ENCODE measurements around the gene CDC20. TPM values are rescaled to one million over a fixed set of nuclear protein-coding genes. Genes with fewer than 3 reads are reported as not detected.
A peak's percentile ranks its signal among the peaks of the same experiment; 100 is the strongest.

The CDC20 gene
- total and polyA plus RNA-seq, 2 donors (not counting 1 experiment from before 2014, with no cell fraction given): 1.1 to 1.5 TPM

GRCh38 chr1:43363935-43364525 lies 5.2 kb downstream of the CDC20 start:
- H3K36me3 ChIP-seq (replicated peaks in 1 of 2; ENCODE audit: control extremely low read depth in 1 of 2, control insufficient read depth in 1 of 2, extremely low read depth in 1 of 2, insufficient read depth in 2 of 2, low read length in 1 of 2): peaks cover 0 to 38% of the 10 kb centered on the region in 2 experiments
- CTCF ChIA-PET: interaction anchor here (1.0 to 1.5 kb wide), 2 partner anchors 19 to 137 kb away, joined by 3 to 4 read pairs; no protein-coding TSS in a partner anchor
- H3K79me2 ChIP-seq (ENCODE audit: control insufficient read depth, insufficient read depth, low read length): peaks cover 36% of the 10 kb centered on the region
- H3K9ac ChIP-seq (ENCODE audit: low read length): no peak overlapping the region
- peaks cover 27% of the 10 kb centered on the region for H4K20me1 ChIP-seq (ENCODE audit: control insufficient read depth, insufficient read depth, low read length, poor library complexity, severe bottlenecking)
- Mint-ChIP-seq H3K4me1 (peaks cover 39% of the 10 kb centered on the region), H3K9me3 (ENCODE audit: insufficient read depth) (no peaks in the 10 kb centered on the region), H3K27me3 (no peaks in the 10 kb centered on the region), H3K27ac (peak overlapping the region; percentile 18), H3K4me3 (no peak overlapping the region)
- H3K4me2 ChIP-seq (replicated peaks; ENCODE audit: low read depth, low read length, poor library complexity, severe bottlenecking): no peak overlapping the region
- no peaks in the 10 kb centered on the region for H3K9me3 ChIP-seq (ENCODE audit: control extremely low read depth in 1 of 3, control insufficient read depth in 2 of 3, insufficient read depth in 1 of 3, low read length in 2 of 3)
- no peaks in the 10 kb centered on the region for H3K27me3 ChIP-seq (replicated peaks in 1 of 4; ENCODE audit: control extremely low read depth in 1 of 4, control insufficient read depth in 3 of 4, insufficient read depth in 4 of 4, low read length in 3 of 4)
- no peak overlapping the region for H3K4me3 ChIP-seq (ENCODE audit: control extremely low read depth in 1 of 5, extremely low read depth in 1 of 5, insufficient read depth in 1 of 5, low read depth in 2 of 5, low read length in 4 of 5)
- H3K4me1 ChIP-seq (ENCODE audit: control insufficient read depth in 2 of 2, insufficient read depth in 2 of 2, low read length in 2 of 2): peaks cover 20 to 29% of the 10 kb centered on the region in 2 donors
- POLR2A ChIA-PET: no interaction called here
- WGBS (ENCODE audit: insufficient coverage): 95% methylated on average over 5 of the region's 5 CpGs
- no peak overlapping the region for H2AFZ ChIP-seq (ENCODE audit: insufficient read depth, low read depth, low read length, poor library complexity, severe bottlenecking)
- no peak for ATAC-seq (ENCODE audit: low read depth)
- no peak for DNase-seq
- peak overlapping the region in 1 of 2 donors; percentile 23 for H3K27ac ChIP-seq (ENCODE audit: low read length in 2 of 2)
- intact Hi-C loops (cut with micrococcal nuclease): loop anchor here (10.0 kb wide), 1 partner anchor 409 kb away; the partner anchor contains the start of gene SLC2A1
- TF ChIP-seq EZH2 (IDR thresholded peaks at IDR 0.05; ENCODE audit: borderline replicate concordance, insufficient read depth, low read depth, low read length, poor library complexity, severe bottlenecking) (no peak), CTCF (IDR thresholded peaks at IDR 0.05) (no peak)

- DNase-seq (no peak), ATAC-seq (ENCODE audit: low read depth) (no peak)
- 96% methylated on average over 2 of the region's 2 CpGs for WGBS (ENCODE audit: insufficient coverage)
- Histone ChIP-seq H3K9ac (ENCODE audit: low read length) (no peak overlapping the region), H3K27ac (ENCODE audit: low read length in 2 of 2) (peak overlapping the region in 1 of 2 donors; percentile 96), H3K27me3 (replicated peaks in 1 of 4; ENCODE audit: control extremely low read depth in 1 of 4, control insufficient read depth in 3 of 4, insufficient read depth in 4 of 4, low read length in 3 of 4) (no peaks in the 10 kb centered on the region), H3K4me1 (ENCODE audit: control insufficient read depth in 2 of 2, insufficient read depth in 2 of 2, low read length in 2 of 2) (peaks cover 18 to 26% of the 10 kb centered on the region in 2 donors), H3K79me2 (ENCODE audit: control insufficient read depth, insufficient read depth, low read length) (peaks cover 49% of the 10 kb centered on the region), H3K4me3 (ENCODE audit: control extremely low read depth in 1 of 5, extremely low read depth in 1 of 5, insufficient read depth in 1 of 5, low read depth in 2 of 5, low read length in 4 of 5) (no peak overlapping the region), H3K4me2 (replicated peaks; ENCODE audit: low read depth, low read length, poor library complexity, severe bottlenecking) (peak overlapping the region; percentile 100), H3K36me3 (replicated peaks in 1 of 2; ENCODE audit: control extremely low read depth in 1 of 2, control insufficient read depth in 1 of 2, extremely low read depth in 1 of 2, insufficient read depth in 2 of 2, low read length in 1 of 2) (peaks cover 0 to 38% of the 10 kb centered on the region in 2 experiments), H4K20me1 (ENCODE audit: control insufficient read depth, insufficient read depth, low read length, poor library complexity, severe bottlenecking) (peaks cover 31% of the 10 kb centered on the region), H3K9me3 (ENCODE audit: control extremely low read depth in 1 of 3, control insufficient read depth in 2 of 3, insufficient read depth in 1 of 3, low read length in 2 of 3) (no peaks in the 10 kb centered on the region), H2AFZ (ENCODE audit: insufficient read depth, low read depth, low read length, poor library complexity, severe bottlenecking) (no peak overlapping the region)
- peaks cover 36% of the 10 kb centered on the region for H3K4me1 Mint-ChIP-seq
- peak overlapping the region; percentile 75 for H3K27ac Mint-ChIP-seq
- no peaks in the 10 kb centered on the region for H3K9me3 Mint-ChIP-seq (ENCODE audit: insufficient read depth)
- peak overlapping the region; percentile 93 for H3K4me3 Mint-ChIP-seq
- H3K27me3 Mint-ChIP-seq: no peaks in the 10 kb centered on the region
- TF ChIP-seq CTCF (IDR thresholded peaks at IDR 0.05) (no peak), EZH2 (IDR thresholded peaks at IDR 0.05; ENCODE audit: borderline replicate concordance, insufficient read depth, low read depth, low read length, poor library complexity, severe bottlenecking) (no peak)
- POLR2A ChIA-PET: no interaction called here
- CTCF ChIA-PET: interaction anchor here (1.1 kb wide), 1 partner anchor 139 kb away, joined by 3 read pairs; no protein-coding TSS in a partner anchor
- intact Hi-C loops (cut with micrococcal nuclease): loop anchor here (5.0 to 10.0 kb wide), 4 partner anchors 287 to 667 kb away; partner anchors contain the start of genes C1orf50, KDM4A, P3H1 and SLC2A1
Measured at GRCh38 chr1:43365678-43366077, 6.9 kb downstream of the CDC20 start.
